DMS 273 (cell line): ENCODE measurements around the gene ZNF687.
A peak's percentile ranks its signal among the peaks of the same experiment; 100 is the strongest.

Source experiments
- DNase-seq: peaks from one replicate; lab custom pipeline; 2025; ENCODE audit not compliant: unreplicated experiment; lab: John Stamatoyannopoulos, UW

ZNF687 gene

DNA sequence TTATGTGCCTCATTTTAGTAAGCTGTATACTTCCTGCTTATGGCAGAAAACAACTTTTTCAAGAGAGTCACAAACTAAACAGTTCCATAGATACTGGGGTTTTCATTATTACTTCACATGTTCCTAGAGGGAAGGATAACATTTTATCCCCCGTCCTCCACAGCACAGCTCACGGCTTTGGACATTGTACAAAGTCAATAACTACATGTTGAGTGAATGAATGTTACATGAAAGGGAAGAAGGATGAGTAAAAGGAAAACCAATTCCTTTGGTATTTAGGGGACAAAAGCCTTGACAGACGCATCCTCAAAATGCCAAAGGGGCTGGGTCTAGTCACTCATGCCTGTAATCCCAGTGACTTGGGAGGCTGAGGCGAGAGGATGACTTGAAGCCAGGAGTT lies 30.3 kb downstream of the ZNF687 start:
- DNase-seq, result no peak

DNA sequence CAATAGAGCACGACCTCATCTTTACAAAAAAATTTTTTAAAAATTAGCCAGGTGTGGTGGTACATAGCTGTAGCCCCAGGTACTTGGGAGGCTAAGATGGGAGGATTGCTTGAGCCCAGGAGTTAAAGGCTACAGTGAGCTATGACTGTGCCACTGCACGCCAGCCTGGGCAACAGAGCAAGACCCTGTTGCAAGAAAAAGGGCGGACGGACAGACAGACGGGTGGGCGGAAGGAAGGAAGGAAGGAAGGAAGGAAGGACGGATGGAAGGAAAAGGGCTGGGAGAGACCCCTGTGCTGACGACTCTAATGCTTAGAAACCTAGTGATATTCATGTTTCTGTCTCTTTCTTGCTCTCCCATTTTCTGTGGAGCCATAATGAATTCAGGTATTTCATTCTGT lies 30.7 kb downstream of the ZNF687 start:
- DNase-seq, result no peak

DNA sequence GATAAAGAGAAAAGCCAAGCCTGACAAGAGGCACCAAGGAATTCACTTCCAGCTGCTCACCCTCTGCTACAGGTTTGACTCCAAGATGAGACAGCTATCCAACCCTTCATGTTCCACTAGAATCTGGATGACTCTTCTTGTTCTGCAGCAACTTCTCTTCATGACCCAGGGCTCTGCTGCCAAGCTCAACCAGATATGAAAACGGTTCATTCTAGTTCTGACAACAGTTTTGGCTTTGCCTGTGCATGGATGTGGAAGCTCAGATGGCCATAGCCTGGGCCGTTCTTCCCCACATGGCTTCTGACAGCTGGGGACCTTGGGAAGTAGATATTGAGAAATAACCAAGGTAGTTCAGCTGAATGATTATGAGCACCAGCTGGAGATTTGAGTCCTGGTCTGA lies 31.4 kb downstream of the ZNF687 start:
- DNase-seq, result no peak

DNA sequence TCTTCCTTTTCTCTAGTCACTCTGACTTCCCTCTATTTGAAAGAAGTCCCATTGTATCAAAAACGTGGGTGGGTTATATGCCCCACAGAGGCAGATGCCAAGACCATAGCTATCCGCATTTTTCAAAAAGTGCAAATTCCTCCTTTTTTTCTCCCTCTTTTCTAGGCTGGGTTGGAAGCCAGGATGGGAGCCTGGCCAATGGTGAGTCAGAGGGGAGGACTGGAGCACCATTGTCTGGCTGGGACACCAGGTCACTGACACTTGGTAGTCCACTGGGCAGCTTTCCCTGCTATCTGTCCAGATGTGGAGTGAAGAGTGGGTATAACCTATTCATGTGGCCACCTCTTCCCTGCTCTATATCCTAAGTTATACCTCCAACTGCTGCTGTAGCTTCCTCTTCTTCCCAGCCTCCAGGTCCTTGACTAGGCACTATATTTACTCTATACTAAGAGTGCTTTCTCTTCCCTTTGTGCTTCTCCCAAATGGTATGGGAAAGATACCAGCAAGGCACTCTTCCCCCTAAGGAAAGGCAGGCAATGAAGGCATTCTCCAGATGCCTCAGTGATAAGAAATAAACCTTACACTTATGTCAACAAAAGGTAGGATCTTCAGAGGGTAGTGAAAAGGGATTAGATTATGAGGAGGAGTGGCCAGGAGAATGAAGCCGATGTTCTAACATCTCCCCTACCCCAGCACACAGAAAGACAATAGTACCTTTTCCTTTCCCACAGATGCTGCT lies 32.2 kb downstream of the ZNF687 start:
- no peak for DNase-seq

DNA sequence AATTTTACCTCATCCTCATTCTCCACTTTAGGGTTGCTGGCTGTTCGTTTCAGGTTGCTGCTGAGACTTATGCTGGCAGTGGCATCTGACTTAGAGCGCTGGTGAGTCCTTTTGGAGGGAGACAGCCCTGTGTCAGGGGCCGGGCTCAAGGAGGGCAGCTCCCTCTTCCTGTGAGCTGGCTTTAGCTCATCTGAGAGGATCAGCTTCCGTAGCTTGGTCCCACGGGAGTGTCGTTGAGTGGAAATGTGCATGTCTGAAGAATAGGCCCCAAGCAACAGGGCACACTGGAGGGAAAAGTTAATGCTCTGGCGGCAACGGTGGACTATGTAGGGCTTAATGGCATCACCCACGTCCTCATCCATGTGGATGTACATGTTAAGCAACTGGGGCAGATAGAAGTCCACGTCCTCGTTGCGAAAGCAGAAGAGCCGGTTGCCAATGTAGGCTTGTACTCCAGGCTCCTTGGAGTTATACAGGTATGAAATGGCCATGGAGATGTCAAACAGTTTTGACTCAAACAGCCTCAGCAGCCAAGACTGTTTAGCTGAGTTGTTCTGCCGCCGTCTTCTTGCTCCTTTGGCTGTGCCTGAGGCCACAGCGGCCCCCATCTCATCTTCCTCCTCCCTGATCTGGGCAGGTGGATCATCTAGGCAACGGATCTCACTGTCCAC lies 33.6 kb downstream of the ZNF687 start:
- DNase-seq, result no peak

DNA sequence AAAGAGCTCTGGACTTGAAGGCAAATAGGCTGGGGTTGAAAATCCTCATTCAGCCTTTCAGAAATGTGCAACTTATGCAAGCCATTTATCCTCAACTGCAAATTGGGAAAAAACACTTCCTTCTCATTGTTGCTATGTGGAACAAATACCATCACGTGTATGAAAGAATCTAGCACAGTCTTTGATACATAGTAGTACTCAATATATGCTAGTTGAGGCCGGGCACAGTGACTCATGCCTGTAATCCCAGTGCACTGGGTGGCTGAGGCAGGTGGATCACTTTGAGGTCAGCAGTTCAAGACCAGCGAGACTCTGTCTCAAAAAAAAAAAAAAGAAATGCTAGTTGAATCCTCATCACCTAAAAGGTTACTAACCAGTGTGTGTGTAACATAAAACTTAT lies 36.9 kb downstream of the ZNF687 start:
- DNase-seq, result no peak

DNA sequence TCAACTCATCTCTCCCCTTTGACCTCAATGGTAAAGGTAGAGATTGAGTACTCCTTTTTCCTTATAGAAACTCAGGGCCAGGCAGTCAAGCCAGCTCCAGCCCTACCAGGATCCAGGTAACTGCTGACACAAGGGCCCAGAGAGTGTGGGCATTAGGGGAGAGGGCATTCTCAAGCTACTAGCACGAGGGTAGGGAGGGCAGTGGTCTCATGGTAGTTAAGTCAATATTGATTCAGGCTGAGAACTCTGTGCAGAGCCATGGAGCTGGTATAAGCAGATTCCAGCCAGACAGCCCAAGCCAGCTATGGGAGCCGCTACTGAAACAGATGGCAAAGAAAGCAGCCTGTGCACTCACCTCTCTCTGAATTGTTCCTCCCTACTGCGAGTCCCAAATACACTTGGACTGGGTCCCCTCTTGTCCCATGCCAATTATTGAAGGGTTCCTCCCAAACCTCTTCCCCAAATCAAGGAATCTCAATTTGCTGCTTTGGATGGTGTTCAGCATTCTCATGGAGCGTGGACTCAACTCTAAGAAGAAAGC lies 42.4 kb downstream of the ZNF687 start:
- DNase-seq, result no peak

DNA sequence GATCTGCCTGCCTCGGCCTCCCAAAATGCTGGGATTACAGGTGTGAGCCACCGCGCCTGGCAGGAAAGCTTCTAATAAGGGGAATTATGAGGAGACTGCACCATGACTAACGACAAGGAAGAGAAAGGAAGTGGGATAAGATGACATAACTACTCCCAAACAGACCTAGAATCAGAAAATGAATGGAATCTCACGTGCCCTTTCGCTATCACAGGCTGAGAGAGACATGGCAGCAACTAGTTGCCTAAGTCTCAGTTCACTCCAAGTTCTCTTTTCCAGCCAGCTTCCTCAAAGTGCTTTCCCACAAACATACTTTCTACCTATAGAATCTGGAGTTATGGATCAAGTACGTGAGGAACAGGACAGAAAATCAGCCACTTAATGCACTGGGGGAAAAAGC lies 43.1 kb downstream of the ZNF687 start:
- no peak for DNase-seq

DNA sequence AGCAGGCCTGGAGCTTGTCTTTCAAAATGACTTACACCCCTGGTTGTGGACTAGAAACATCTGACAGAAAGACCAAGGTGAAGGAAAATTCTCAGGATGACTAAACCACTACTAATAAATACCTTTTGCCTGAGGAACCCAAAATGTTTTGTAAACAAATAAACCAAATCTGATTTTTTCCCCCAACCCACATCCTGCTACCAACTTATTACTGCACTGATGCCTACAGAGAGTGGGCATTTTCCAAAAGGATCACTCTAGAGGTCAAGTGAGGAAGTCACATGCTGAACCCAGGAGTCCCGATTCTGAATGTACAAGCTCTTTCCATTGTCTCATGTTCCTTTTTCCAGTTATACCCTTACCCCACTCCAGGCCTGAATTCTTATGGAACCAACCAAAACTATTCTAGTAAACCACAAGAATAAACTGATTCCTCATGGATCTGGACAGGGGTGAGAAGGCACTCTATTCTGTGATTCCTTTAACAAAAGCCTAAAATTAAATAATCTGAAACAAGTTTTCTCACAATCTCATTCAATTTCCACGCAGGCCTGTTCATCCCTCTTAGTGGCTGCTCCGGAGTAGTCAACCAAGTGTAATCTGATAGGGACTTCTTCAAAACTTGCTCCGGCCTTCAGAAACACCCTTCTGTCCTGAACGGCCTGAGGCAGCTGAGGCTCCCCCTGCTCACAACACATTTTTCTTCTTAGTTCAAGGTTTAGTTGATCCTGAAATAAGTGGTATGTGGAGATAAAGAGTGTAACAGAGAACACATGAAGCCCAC lies 43.7 kb downstream of the ZNF687 start:
- no peak for DNase-seq

DNA sequence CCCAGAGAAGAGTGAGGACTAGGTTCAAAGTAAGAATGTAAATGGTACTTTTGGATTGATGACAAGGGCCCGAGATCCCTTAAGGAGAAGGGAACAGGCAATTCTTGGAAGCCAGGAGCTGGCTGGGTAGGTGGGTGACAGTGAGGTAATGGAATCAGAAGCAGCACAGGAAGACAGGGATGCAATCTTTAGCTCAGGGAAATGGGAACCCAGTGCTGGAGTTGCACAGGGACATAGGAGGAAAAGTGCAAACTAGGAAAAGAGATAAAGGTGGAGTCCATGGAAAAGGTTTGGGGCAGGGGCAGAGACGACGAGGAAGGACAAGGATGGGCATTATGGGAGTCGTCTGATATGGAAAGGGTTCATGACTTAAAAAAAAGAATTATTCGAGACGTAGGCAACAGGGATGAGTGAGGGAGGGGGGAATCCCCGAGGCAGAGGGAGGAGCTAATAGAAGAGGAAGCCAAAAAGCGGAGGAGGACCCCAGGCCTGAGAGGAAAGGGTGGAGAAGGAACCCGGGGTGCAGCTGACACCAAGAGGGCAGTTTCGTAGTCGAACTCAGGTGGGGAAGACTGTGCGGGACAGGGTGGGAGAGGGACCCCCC lies 44.6 kb downstream of the ZNF687 start:
- peak; percentile 100 for DNase-seq

DNA sequence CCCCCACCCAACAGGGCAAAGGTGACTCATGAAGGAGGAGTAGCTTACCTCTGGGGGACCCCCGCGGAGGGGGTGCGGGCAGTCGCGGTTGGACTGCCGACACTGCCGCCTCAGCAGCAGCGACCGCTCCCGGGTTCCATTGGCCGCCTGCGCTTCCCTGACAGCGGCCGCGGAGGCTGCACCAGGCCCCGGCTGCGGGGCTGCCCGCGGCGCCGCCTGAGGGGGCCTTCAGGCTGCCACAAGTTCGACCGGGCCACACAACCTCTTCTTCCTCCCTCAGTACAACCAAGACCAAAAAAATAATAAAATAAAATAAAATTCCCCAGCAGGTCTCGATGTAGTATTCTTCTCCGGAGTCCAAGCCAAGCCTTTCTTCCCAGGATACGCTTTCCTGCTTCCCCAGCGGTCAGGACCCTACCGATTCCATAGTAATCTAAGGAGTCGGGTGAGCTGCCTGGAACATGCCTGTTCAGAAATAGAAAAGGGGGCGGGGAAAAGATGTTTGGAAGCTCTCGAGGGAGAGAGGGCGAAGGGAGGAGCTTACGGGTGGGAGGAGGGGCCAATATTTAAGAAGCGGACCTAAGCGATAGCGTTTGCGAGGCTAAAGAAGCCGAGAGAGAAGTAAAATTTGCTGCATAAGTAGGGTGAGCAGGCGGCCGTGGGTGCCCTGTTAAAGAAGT lies 45.3 kb downstream of the ZNF687 start, which contains the start of gene PI4KB:
TSS of gene PI4KB (minus strand) at position 194 of the 680 bp plus-strand sequence. CDS start 10,935 bp downstream, outside the sequence.
- peak; percentile 100 for DNase-seq

DNA sequence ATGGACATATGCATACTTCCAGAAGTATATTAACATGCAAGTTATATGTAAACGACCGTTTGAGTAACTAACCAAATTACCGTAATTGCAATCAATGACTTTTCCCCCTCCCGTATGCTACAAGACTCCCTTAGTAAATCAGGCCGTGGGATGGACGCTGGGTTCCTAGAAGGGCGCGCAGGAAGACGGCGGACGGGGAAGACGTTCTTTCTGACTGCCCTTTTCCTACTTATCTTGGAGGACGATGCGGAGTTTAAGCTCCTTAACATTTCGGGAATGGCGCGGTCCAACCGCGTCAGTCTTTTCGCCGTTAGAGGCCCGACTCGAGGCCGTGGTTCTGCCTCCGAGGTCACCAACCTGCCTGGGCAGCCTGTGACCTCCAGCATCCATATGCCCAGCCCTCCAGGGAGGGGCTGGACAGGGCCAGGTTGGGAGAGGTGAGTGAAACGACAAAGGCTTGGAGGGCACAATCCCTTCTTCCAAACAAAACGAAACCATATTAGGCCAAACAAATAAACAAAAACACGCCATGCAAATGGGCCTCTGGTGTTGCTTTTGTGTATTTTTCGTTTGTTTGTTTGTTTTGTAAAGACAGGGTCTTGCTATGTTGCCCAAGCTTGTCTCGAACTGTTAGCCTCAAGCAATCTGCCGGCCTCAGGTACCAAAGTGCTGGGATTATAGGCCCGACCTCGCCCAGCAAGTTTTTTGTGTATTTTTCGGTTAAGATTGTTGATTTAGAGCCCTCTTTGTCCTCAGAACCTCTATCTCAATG lies 46.0 kb downstream of the ZNF687 start:
- no peak for DNase-seq

DNA sequence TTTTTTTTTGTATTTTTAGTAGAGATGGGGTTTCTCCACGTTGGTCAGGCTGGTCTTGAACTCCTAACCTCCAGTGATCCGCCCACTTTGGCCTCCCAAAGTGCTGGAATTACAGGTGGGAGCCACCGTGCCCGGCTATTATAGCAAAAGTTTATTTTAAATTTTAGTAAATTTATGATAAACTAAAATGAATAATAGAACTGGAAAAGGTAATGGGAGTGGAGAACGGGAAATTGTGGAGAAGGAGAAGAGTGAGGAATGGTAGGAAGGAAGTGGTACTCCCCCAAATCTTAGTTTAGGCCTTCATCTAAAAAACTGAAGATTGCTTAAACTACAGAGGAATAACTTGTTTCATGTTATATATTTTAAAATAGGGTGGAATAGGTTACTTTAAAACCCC lies 52.7 kb downstream of the ZNF687 start:
- DNase-seq, result no peak

DNA sequence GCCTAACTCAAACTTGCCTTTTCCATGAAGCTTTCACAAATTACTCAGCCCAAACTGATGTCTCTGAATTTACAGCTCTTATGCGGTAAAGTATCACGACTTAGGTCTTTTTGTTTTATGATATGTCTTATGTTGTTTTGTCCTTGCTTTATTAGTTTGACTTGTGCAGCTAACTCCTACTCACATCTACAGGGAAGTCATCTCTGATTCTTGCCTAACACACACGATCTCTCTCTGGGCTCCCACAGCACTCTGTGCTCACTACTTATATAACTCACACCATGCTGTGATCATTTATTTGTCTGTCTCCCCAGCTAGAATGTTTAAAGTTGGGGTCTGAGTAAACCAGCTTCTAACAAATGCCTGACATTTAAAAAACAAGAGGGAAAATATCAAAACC lies 54.5 kb downstream of the ZNF687 start:
- DNase-seq, result no peak

DNA sequence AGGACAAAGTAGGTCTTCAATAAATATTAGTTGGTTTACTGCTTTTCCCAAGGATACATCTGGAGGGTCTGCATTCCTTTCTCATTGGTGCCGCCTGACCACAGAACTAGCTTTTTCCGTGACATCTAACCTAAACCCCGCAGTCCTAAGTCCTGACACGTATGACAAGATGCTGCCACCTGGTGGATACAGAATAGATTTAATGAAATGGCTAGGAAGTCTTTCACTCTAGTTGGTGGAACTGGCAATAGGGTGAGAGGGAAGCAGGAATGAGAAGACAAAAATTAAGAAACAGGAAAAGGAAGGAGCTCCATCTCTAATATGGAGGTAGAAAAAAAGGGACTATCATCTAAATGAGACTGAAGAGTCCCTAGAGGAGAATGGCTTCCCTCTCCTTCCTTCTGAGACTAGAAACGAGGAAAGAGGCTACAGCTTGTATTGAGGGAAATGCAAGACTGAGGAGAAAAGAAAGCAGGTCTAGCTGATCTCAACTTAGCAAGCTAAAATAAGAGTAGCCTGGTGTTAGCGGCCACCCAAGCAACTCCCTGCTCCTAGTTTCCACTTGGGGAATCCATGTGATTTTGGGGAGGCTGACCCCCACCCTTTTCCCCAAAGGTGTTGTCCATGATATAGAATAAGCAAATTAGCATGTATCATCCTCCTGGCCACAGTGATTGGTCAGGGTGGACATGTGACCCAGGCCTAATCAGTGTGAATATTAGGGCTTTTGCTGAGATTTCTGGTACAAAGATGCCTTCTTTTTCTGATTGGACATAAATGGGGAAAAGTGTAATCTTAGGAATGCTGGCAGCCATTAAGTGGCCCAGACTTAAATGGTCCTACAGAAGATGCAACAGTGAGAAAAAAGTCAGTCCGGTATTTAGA lies 59.0 kb downstream of the ZNF687 start:
- peak; percentile 100 for DNase-seq
